ENCODE data around the gene NKG7.

The NKG7 gene

GRCh38 chr19:51354103-51354741 is 18.2 kb downstream of the NKG7 start:
- TF ChIP-seq, protein P1, sequence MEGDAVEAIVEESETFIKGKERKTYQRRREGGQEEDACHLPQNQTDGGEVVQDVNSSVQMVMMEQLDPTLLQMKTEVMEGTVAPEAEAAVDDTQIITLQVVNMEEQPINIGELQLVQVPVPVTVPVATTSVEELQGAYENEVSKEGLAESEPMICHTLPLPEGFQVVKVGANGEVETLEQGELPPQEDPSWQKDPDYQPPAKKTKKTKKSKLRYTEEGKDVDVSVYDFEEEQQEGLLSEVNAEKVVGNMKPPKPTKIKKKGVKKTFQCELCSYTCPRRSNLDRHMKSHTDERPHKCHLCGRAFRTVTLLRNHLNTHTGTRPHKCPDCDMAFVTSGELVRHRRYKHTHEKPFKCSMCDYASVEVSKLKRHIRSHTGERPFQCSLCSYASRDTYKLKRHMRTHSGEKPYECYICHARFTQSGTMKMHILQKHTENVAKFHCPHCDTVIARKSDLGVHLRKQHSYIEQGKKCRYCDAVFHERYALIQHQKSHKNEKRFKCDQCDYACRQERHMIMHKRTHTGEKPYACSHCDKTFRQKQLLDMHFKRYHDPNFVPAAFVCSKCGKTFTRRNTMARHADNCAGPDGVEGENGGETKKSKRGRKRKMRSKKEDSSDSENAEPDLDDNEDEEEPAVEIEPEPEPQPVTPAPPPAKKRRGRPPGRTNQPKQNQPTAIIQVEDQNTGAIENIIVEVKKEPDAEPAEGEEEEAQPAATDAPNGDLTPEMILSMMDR (IDR thresholded peaks at IDR 0.05; ENCODE audit: low read depth, low read length, missing control alignments) = no peak
- in situ Hi-C loops (cut with HindIII; ENCODE audit: low sequenced_read_pairs) = no loop called here
- DNase-seq (ENCODE audit: low read depth) = no peak
- H3K4me3 ChIP-seq (ENCODE audit: low read depth, low read length) = no peak overlapping the region

DNA sequence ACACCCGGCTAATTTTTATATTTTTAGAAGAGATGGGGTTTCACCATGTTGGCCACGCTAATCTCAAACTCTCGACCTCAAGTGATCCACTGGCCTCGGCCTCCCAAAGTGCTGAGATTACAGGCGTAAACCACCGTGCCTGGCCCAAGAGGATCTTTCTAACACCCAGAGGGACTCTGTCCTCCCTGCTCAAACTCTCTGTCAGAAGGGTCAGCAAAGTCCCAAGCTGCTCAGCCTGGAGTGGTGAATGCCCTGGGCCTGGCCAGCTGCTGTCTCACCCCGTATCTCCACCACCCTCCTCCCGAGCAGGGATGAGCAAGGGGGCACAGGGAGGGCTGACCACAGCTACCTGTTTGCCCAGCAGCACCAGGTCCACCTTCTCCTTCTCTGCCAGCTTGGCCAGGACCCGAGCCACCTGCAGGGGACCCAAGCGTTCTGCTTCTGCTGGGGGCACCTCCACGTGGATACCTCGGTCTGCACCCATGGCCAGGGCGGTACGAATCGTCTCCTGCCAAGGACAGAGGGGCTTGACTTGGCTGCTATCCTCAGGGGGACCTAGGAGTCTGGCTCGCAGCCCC is 19.6 kb downstream of the NKG7 start:
- TF ChIP-seq, protein P1 (IDR thresholded peaks at IDR 0.05; ENCODE audit: low read depth, low read length, missing control alignments) = no peak
- DNase-seq (ENCODE audit: low read depth) = no peak
- in situ Hi-C loops (cut with HindIII; ENCODE audit: low sequenced_read_pairs) = no loop called here
- no peak overlapping the region for H3K4me3 ChIP-seq (ENCODE audit: low read depth, low read length)

DNA sequence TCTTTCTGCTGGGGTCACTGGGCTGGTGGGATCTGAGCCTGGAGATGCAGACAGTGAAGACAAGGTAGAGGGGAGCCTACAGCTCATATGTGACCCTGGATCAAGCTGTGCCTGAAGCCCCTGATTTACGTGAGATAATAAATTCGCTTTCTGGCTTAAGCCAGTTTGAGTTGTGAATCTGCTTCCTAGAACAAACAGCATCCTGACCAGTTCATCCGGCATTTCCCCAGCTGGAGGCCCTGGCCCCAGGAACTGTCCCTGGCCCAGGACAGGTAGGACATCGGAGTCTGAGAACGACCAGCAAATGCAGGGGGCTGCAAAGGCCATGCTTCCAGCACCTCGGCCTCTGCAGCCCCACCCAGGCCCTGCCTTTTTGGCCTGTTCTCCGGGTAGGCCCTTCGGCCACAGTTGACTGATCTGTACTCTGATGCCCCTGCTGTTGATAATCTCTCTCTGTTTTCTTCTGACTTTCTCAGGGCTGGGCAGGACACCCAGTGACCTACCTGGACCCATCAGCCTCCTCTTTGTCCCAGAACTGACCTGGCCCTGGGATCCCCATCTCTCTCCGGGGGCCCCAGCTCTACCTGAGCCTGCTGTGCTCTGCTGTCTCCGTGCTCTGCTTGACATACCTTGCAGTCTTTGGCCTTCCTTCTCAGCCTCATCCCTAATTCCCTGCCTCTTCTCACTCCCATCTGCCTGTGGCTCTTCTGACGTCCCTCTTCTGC is 21.0 kb downstream of the NKG7 start:
- TF ChIP-seq, protein P1 (IDR thresholded peaks at IDR 0.05; ENCODE audit: low read depth, low read length, missing control alignments) = no peak
- DNase-seq (ENCODE audit: low read depth) = no peak
- in situ Hi-C loops (cut with HindIII; ENCODE audit: low sequenced_read_pairs) = no loop called here

GRCh38 chr19:51347209-51347928 is 25.1 kb downstream of the NKG7 start:
- DNase-seq (ENCODE audit: low read depth) = no peak
- TF ChIP-seq, protein P1 (IDR thresholded peaks at IDR 0.05; ENCODE audit: low read depth, low read length, missing control alignments) = no peak
- in situ Hi-C loops (cut with HindIII; ENCODE audit: low sequenced_read_pairs) = no loop called here
- no peak overlapping the region for H3K4me3 ChIP-seq (ENCODE audit: low read depth, low read length)

More for the DNA sequence above, 21.0 kb downstream of the NKG7 start:
- H3K4me3 ChIP-seq (ENCODE audit: low read depth, low read length) = no peak overlapping the region

- no peak overlapping the region for H3K4me3 ChIP-seq (ENCODE audit: low read depth, low read length)
- no peak for DNase-seq (ENCODE audit: low read depth)
- in situ Hi-C loops (cut with HindIII; ENCODE audit: low sequenced_read_pairs) = no loop called here
- TF ChIP-seq, protein P1 (IDR thresholded peaks at IDR 0.05; ENCODE audit: low read depth, low read length, missing control alignments) = no peak
These were observed 25.7 kb downstream of the NKG7 start for GRCh38 chr19:51346742-51347141.

GRCh38 chr19:51345076-51345620 is 27.3 kb downstream of the NKG7 start:
- in situ Hi-C loops (cut with HindIII; ENCODE audit: low sequenced_read_pairs) = no loop called here
- TF ChIP-seq, protein P1 (IDR thresholded peaks at IDR 0.05; ENCODE audit: low read depth, low read length, missing control alignments) = no peak
- DNase-seq (ENCODE audit: low read depth) = no peak
- H3K4me3 ChIP-seq (ENCODE audit: low read depth, low read length) = no peak overlapping the region

All from astrocyte of the cerebellum (primary cell).